Mesenchymal stem cell (in vitro differentiated cells and primary cell): ENCODE data around the gene ERC2.

Source experiments
- DNase-seq: peaks from one replicate; pipeline ENCODE4 v3.0.0-alpha.2; 2013
- H2AFZ ChIP-seq: one replicate; pipeline ENCODE4 v1.6.1; 2013; ENCODE audit warnings: low read depth, mild to moderate bottlenecking, control low read depth, inconsistent platforms, low read length, moderate library complexity
- H2AK5ac ChIP-seq: 2 replicates; pipeline ENCODE4 v1.6.1; 2013; ENCODE audit warnings: low read length, moderate library complexity, mild to moderate bottlenecking, inconsistent platforms; ENCODE audit not compliant: severe bottlenecking
- H2BK120ac ChIP-seq: one replicate; pipeline ENCODE4 v1.6.1; 2013; ENCODE audit warnings: low read depth, mild to moderate bottlenecking, inconsistent platforms, low read length, moderate library complexity
- H2BK12ac ChIP-seq, 2 experiments: one replicate each; pipeline ENCODE4 v1.6.1; 2013; ENCODE audit warnings: inconsistent platforms in 2 of 2, low read length in 2 of 2, mild to moderate bottlenecking in 2 of 2, moderate library complexity in 2 of 2, control low read depth in 1 of 2
- H2BK15ac ChIP-seq: one replicate; pipeline ENCODE4 v1.6.1; 2013; ENCODE audit warnings: mild to moderate bottlenecking, low read depth, inconsistent platforms; ENCODE audit not compliant: poor library complexity, severe bottlenecking
- H2BK5ac ChIP-seq: 2 replicates; pipeline ENCODE4 v1.6.1; 2013; ENCODE audit warnings: low read depth, mild to moderate bottlenecking, low read length, control low read depth, inconsistent platforms; ENCODE audit not compliant: poor library complexity, severe bottlenecking
- H3K14ac ChIP-seq, 2 experiments: one replicate each; pipeline ENCODE4 v1.6.1; 2013; ENCODE audit warnings: inconsistent platforms in 2 of 2, low read length in 2 of 2, control low read depth in 1 of 2, mild to moderate bottlenecking in 1 of 2, moderate library complexity in 1 of 2
- H3K18ac ChIP-seq, 2 experiments: one replicate each; pipeline ENCODE4 v1.6.1; 2013; ENCODE audit warnings: inconsistent platforms in 2 of 2, low read length in 2 of 2, control low read depth in 1 of 2, low read depth in 1 of 2, mild to moderate bottlenecking in 1 of 2
- H3K23ac ChIP-seq, 2 experiments: one replicate each; pipeline ENCODE4 v1.6.1; 2013; ENCODE audit warnings: inconsistent platforms in 2 of 2, low read length in 2 of 2, mild to moderate bottlenecking in 2 of 2, moderate library complexity in 2 of 2, control low read depth in 1 of 2
- H3K27ac ChIP-seq: 2 replicates; pipeline ENCODE4 v1.5.1; 2013; ENCODE audit warnings: mild to moderate bottlenecking, moderate library complexity, low read length, control low read depth, inconsistent platforms; ENCODE audit not compliant: poor library complexity, severe bottlenecking
- H3K27me3 ChIP-seq, 2 experiments: 2 replicates each; pipeline versions ENCODE4 v1.6.1 to v1.7.0; 2013; ENCODE audit warnings: low read length in 2 of 2, mild to moderate bottlenecking in 2 of 2, moderate library complexity in 2 of 2, control low read depth in 1 of 2, inconsistent platforms in 1 of 2; ENCODE audit not compliant: control insufficient read depth in 1 of 2, insufficient read depth in 1 of 2
- H3K36me3 ChIP-seq, 2 experiments: 2 replicates each; pipeline versions ENCODE4 v1.6.1 to v1.7.0; 2013; ENCODE audit warnings: low read length in 2 of 2, control low read depth in 1 of 2, inconsistent platforms in 1 of 2, low read depth in 1 of 2, mild to moderate bottlenecking in 1 of 2; ENCODE audit not compliant: insufficient read depth in 2 of 2, control insufficient read depth in 1 of 2
- H3K4ac ChIP-seq, 2 experiments: one replicate each; pipeline ENCODE4 v1.6.1; 2013; ENCODE audit warnings: inconsistent platforms in 2 of 2, low read length in 2 of 2, mild to moderate bottlenecking in 2 of 2, moderate library complexity in 2 of 2, control low read depth in 1 of 2, low read depth in 1 of 2
- H3K4me1 ChIP-seq: 2 replicates; pipeline ENCODE4 v1.6.1; 2013; ENCODE audit warnings: low read depth, low read length, control low read depth; ENCODE audit not compliant: control insufficient read depth, insufficient read depth
- H3K4me2 ChIP-seq: 2 replicates; pipeline ENCODE4 v1.6.1; 2013; ENCODE audit warnings: low read length, mild to moderate bottlenecking, inconsistent platforms; ENCODE audit not compliant: poor library complexity, severe bottlenecking
- H3K4me3 ChIP-seq, 2 experiments: 2 replicates each; pipeline versions ENCODE4 v1.5.1 to v1.7.0; 2013; ENCODE audit warnings: low read length in 2 of 2, mild to moderate bottlenecking in 2 of 2, control low read depth in 1 of 2, low read depth in 1 of 2; ENCODE audit not compliant: insufficient read depth in 1 of 2
- H3K79me1 ChIP-seq: replicated peaks from 2 replicates; pipeline ENCODE4 v1.6.1; 2013; ENCODE audit warnings: mild to moderate bottlenecking, control low read depth, low read length, inconsistent platforms; ENCODE audit not compliant: poor library complexity, severe bottlenecking
- H3K9ac ChIP-seq: 2 replicates; pipeline ENCODE4 v1.7.0; 2013; ENCODE audit warnings: mild to moderate bottlenecking, low read length, moderate library complexity
- H3K9me3 ChIP-seq: 2 replicates; pipeline ENCODE4 v1.7.0; 2013; ENCODE audit warnings: mild to moderate bottlenecking, low read length; ENCODE audit not compliant: control insufficient read depth
- H4K8ac ChIP-seq: one replicate; pipeline ENCODE4 v1.6.1; 2013; ENCODE audit warnings: inconsistent platforms, mild to moderate bottlenecking, low read length, moderate library complexity
- H4K91ac ChIP-seq: one replicate; pipeline ENCODE4 v1.6.1; 2013; ENCODE audit warnings: mild to moderate bottlenecking, low read length, inconsistent platforms
- WGBS: methylation state at CpG from one replicate; pipeline ENCODE4 v1.1.7; 2013; ENCODE audit warnings: mixed read lengths; 5-methylcytosine and 5-hydroxymethylcytosine counted together

ERC2 gene

GRCh38 chr3:55645422-55645821 is 822.8 kb downstream of the ERC2 start:
- Histone ChIP-seq H3K4me1 (no peaks in the 10 kb centered on the region), H3K9me3 (no peaks in the 10 kb centered on the region), H3K4me3 (no peak overlapping the region), H3K18ac (no peak overlapping the region), H4K8ac (no peak overlapping the region), H3K27ac (no peak overlapping the region), H2AFZ (no peak overlapping the region), H3K14ac (no peak overlapping the region), H3K79me1 (no peaks in the 10 kb centered on the region), H4K91ac (no peak overlapping the region), H3K27me3 (peaks cover 10 to 38% of the 10 kb centered on the region in 2 experiments), H2AK5ac (no peak overlapping the region), H3K36me3 (no peaks in the 10 kb centered on the region), H3K23ac (no peak overlapping the region), H2BK120ac (no peak overlapping the region), H2BK15ac (no peak overlapping the region), H2BK5ac (no peak overlapping the region), H3K4ac (no peak overlapping the region), H3K9ac (no peak overlapping the region), H2BK12ac (no peak overlapping the region), H3K4me2 (no peak overlapping the region)
- DNase-seq, result no peak
- 52% methylated on average over 4 of the region's 4 CpGs for WGBS

- no peak overlapping the region for H2BK12ac ChIP-seq
- no peak overlapping the region for H3K23ac ChIP-seq
- no peak overlapping the region for H2AFZ ChIP-seq
- H3K4ac ChIP-seq, result no peak overlapping the region
- peaks cover 15 to 33% of the 10 kb centered on the region in 2 experiments for H3K27me3 ChIP-seq
- no peaks in the 10 kb centered on the region for H3K36me3 ChIP-seq
- H3K27ac ChIP-seq, result no peak overlapping the region
- H3K18ac ChIP-seq, result no peak overlapping the region
- H3K4me1 ChIP-seq, result no peaks in the 10 kb centered on the region
- no peak for DNase-seq
- no peak overlapping the region for H3K4me2 ChIP-seq
- no peak overlapping the region for H2BK120ac ChIP-seq
- WGBS, result no CpG with 5 or more reads among the region's 2 CpGs
- no peaks in the 10 kb centered on the region for H3K79me1 ChIP-seq
- no peak overlapping the region for H2BK5ac ChIP-seq
- H4K91ac ChIP-seq, result no peak overlapping the region
- no peak overlapping the region for H3K4me3 ChIP-seq
- no peak overlapping the region for H2BK15ac ChIP-seq
- H3K14ac ChIP-seq, result no peak overlapping the region
- no peak overlapping the region for H2AK5ac ChIP-seq
- H3K9me3 ChIP-seq, result peaks cover 4% of the 10 kb centered on the region
- no peak overlapping the region for H3K9ac ChIP-seq
- H4K8ac ChIP-seq, result no peak overlapping the region
These were observed 825.0 kb downstream of the ERC2 start for GRCh38 chr3:55643283-55643682.

GRCh38 chr3:55641964-55642363 is 826.3 kb downstream of the ERC2 start:
- H3K27ac ChIP-seq, result no peak overlapping the region
- H2BK120ac ChIP-seq, result no peak overlapping the region
- H3K4me1 ChIP-seq, result no peaks in the 10 kb centered on the region
- H3K4ac ChIP-seq, result no peak overlapping the region
- H4K8ac ChIP-seq, result no peak overlapping the region
- H3K4me3 ChIP-seq, result no peak overlapping the region
- H3K9ac ChIP-seq, result no peak overlapping the region
- no peaks in the 10 kb centered on the region for H3K79me1 ChIP-seq
- H2BK12ac ChIP-seq, result no peak overlapping the region
- DNase-seq, result no peak
- no peaks in the 10 kb centered on the region for H3K36me3 ChIP-seq
- WGBS, result 90% methylated on average over 2 of the region's 2 CpGs
- H3K27me3 ChIP-seq, result peaks cover 13 to 20% of the 10 kb centered on the region in 2 experiments
- H2BK5ac ChIP-seq, result no peak overlapping the region
- no peak overlapping the region for H3K14ac ChIP-seq
- peaks cover 4% of the 10 kb centered on the region for H3K9me3 ChIP-seq
- no peak overlapping the region for H4K91ac ChIP-seq
- no peak overlapping the region for H2BK15ac ChIP-seq
- H3K18ac ChIP-seq, result no peak overlapping the region
- H3K23ac ChIP-seq, result no peak overlapping the region
- no peak overlapping the region for H2AK5ac ChIP-seq
- no peak overlapping the region for H3K4me2 ChIP-seq
- no peak overlapping the region for H2AFZ ChIP-seq

GRCh38 chr3:55639896-55640765 is 828.1 kb downstream of the ERC2 start:
- H3K4me1 ChIP-seq, result no peaks in the 10 kb centered on the region
- H2BK15ac ChIP-seq, result no peak overlapping the region
- no peak overlapping the region for H3K9ac ChIP-seq
- no peak overlapping the region for H4K8ac ChIP-seq
- no peak overlapping the region for H2AK5ac ChIP-seq
- peaks cover 11 to 12% of the 10 kb centered on the region in 2 experiments for H3K27me3 ChIP-seq
- H2BK12ac ChIP-seq, result no peak overlapping the region
- H3K18ac ChIP-seq, result peak overlapping the region in 1 of 2 experiments; percentile 76
- no peak overlapping the region for H2AFZ ChIP-seq
- H4K91ac ChIP-seq, result no peak overlapping the region
- H3K27ac ChIP-seq, result no peak overlapping the region
- no peak overlapping the region for H2BK5ac ChIP-seq
- H3K4me3 ChIP-seq, result no peak overlapping the region
- no peak overlapping the region for H2BK120ac ChIP-seq
- no peaks in the 10 kb centered on the region for H3K79me1 ChIP-seq
- H3K23ac ChIP-seq, result no peak overlapping the region
- no peak overlapping the region for H3K4me2 ChIP-seq
- no peak for DNase-seq
- no peak overlapping the region for H3K4ac ChIP-seq
- 56% methylated on average over 8 of the region's 9 CpGs for WGBS
- no peaks in the 10 kb centered on the region for H3K36me3 ChIP-seq
- peaks cover 4% of the 10 kb centered on the region for H3K9me3 ChIP-seq
- H3K14ac ChIP-seq, result no peak overlapping the region
